Measurements from ENCODE around the gene MAP3K5. TPM values are rescaled to one million over a fixed set of nuclear protein-coding genes. Genes with fewer than 3 reads are reported as not detected.

Gene MAP3K5
- total and polyA plus RNA-seq, 7 donors, result 7.4 to 17.8 (median 9.4) TPM

- Histone ChIP-seq H3K36me3 (no peaks in the 10 kb centered on the region), H3K27me3 (no peaks in the 10 kb centered on the region), H3K4me3 (no peak overlapping the region), H3K4me1 (no peaks in the 10 kb centered on the region), H3K27ac (no peak overlapping the region), H3K9me3 (no peaks in the 10 kb centered on the region)
- no peak for TF ChIP-seq POLR2AphosphoS5 (IDR thresholded peaks at IDR 0.05)
- no peak for TF ChIP-seq EP300 (IDR thresholded peaks at IDR 0.05)
- TF ChIP-seq POLR2A (IDR thresholded peaks at IDR 0.05), result no peak
- no peak for TF ChIP-seq CTCF (IDR thresholded peaks at IDR 0.05)
- intact Hi-C loops (cut with DNase I), result no loop called here
- no peak for DNase-seq
Measured at GRCh38 chr6:136709429-136709828, 82.8 kb downstream of the MAP3K5 start.

GRCh38 chr6:136706430-136706829 lies 85.8 kb downstream of the MAP3K5 start:
- Histone ChIP-seq H3K36me3 (no peaks in the 10 kb centered on the region), H3K9me3 (no peaks in the 10 kb centered on the region), H3K27me3 (no peaks in the 10 kb centered on the region), H3K4me1 (no peaks in the 10 kb centered on the region), H3K4me3 (no peak overlapping the region), H3K27ac (no peak overlapping the region)
- 89 to 94% methylated on average over 5 of the region's 5 CpGs for WGBS, 2 donors
- no peak for DNase-seq
- TF ChIP-seq POLR2AphosphoS5 (IDR thresholded peaks at IDR 0.05) (no peak), EP300 (IDR thresholded peaks at IDR 0.05) (no peak), POLR2A (IDR thresholded peaks at IDR 0.05) (no peak), CTCF (IDR thresholded peaks at IDR 0.05) (no peak)
- intact Hi-C loops (cut with DNase I), result no loop called here

- Histone ChIP-seq H3K4me1 (no peaks in the 10 kb centered on the region), H3K27me3 (no peaks in the 10 kb centered on the region), H3K4me3 (no peak overlapping the region), H3K9me3 (no peaks in the 10 kb centered on the region), H3K27ac (no peak overlapping the region), H3K36me3 (no peaks in the 10 kb centered on the region)
- TF ChIP-seq CTCF (IDR thresholded peaks at IDR 0.05) (no peak), POLR2A (IDR thresholded peaks at IDR 0.05) (no peak), POLR2AphosphoS5 (IDR thresholded peaks at IDR 0.05) (no peak), EP300 (IDR thresholded peaks at IDR 0.05) (no peak)
- DNase-seq, result no peak
- 84% methylated on average over 7 of the region's 7 CpGs for WGBS, 2 donors
- intact Hi-C loops (cut with DNase I), result no loop called here
Measured at GRCh38 chr6:136703331-136703865, 88.9 kb downstream of the MAP3K5 start.

GRCh38 chr6:136701045-136701444 lies 91.2 kb downstream of the MAP3K5 start:
- 88 to 89% methylated on average over 3 of the region's 3 CpGs for WGBS, 2 donors
- no peaks in the 10 kb centered on the region for H3K4me1 ChIP-seq
- no peaks in the 10 kb centered on the region for H3K9me3 ChIP-seq
- H3K27me3 ChIP-seq, result no peaks in the 10 kb centered on the region
- no peak overlapping the region for H3K27ac ChIP-seq
- no peaks in the 10 kb centered on the region for H3K36me3 ChIP-seq
- DNase-seq, result no peak
- no peak for TF ChIP-seq POLR2AphosphoS5 (IDR thresholded peaks at IDR 0.05)
- TF ChIP-seq CTCF (IDR thresholded peaks at IDR 0.05), result no peak
- TF ChIP-seq POLR2A (IDR thresholded peaks at IDR 0.05), result no peak
- TF ChIP-seq EP300 (IDR thresholded peaks at IDR 0.05), result no peak
- intact Hi-C loops (cut with DNase I), result no loop called here
- H3K4me3 ChIP-seq, result no peak overlapping the region

- Histone ChIP-seq H3K4me3 (no peak overlapping the region), H3K4me1 (no peaks in the 10 kb centered on the region), H3K27me3 (no peaks in the 10 kb centered on the region), H3K27ac (no peak overlapping the region), H3K9me3 (no peaks in the 10 kb centered on the region), H3K36me3 (no peaks in the 10 kb centered on the region)
- TF ChIP-seq POLR2A (IDR thresholded peaks at IDR 0.05) (no peak), POLR2AphosphoS5 (IDR thresholded peaks at IDR 0.05) (no peak), CTCF (IDR thresholded peaks at IDR 0.05) (no peak)
- WGBS, 2 donors, result 75 to 89% methylated on average over 5 of the region's 5 CpGs
- intact Hi-C loops (cut with DNase I), result no loop called here
- no peak for DNase-seq
Measured at GRCh38 chr6:136699358-136699757, 92.9 kb downstream of the MAP3K5 start.

Data from sigmoid colon (tissue), 7 donors.